Psoas muscle (tissue), 8 donors: ENCODE measurements around the gene NSF. TPM values are rescaled to one million over a fixed set of nuclear protein-coding genes. Genes with fewer than 3 reads are reported as not detected.

Source experiments
- ATAC-seq, 4 donors: fragments of 200-7000 bp; cut with Tn5 transposase; one replicate each; pipeline ENCODE4 v1.9.1; 2020; ENCODE audit warnings: moderate library complexity in 3 of 4, mild to moderate bottlenecking in 2 of 4
- DNase-seq, 2 donors: peaks; one replicate each; pipeline ENCODE4 v3.0.0-alpha.2; 2020
- H3K27ac ChIP-seq: fragments of 200-600 bp; one replicate; pipeline ENCODE4 v1.8.0; 2022
- H3K27me3 ChIP-seq, 3 donors: fragments of 200-600 bp in 1 of 3; one replicate each; pipeline versions ENCODE4 v1.6.1 to v1.8.0; 2013 to 2022; ENCODE audit warnings: low read length in 2 of 3, mild to moderate bottlenecking in 2 of 3, moderate library complexity in 1 of 3; ENCODE audit not compliant: insufficient read depth in 3 of 3
- H3K36me3 ChIP-seq, 2 donors: fragments of 200-600 bp in 1 of 2; one replicate each; pipeline versions ENCODE4 v1.6.1 to v1.8.0; 2013 to 2022; ENCODE audit warnings: low read depth in 1 of 2, mild to moderate bottlenecking in 1 of 2, moderate library complexity in 1 of 2; ENCODE audit not compliant: insufficient read depth in 1 of 2
- H3K4me1 ChIP-seq: fragments of 200-600 bp; one replicate; pipeline ENCODE4 v1.8.0; 2022
- H3K4me3 ChIP-seq: fragments of 200-600 bp; one replicate; pipeline ENCODE4 v1.8.0; 2022; ENCODE audit warnings: mild to moderate bottlenecking
- H3K9me3 ChIP-seq: fragments of 200-600 bp; one replicate; pipeline ENCODE4 v1.8.0; 2022
- WGBS, 3 donors: extraction: QIAGEN DNeasy Blood & Tissue Kit; methylation state at CpG; one replicate each; pipeline versions ENCODE4 v1.1.6 to v1.1.7; 2013; 5-methylcytosine and 5-hydroxymethylcytosine counted together
- intact Hi-C, 2 donors: fragments of 100-400 bp; cut with DNase I; formaldehyde crosslinking; loops; one replicate each; pipeline versions ENCODE4 v1.11.0 to v1.14.2; 2022
- polyA plus RNA-seq, 3 donors: library from polyadenylated mRNA; stranded (reverse); fragments of 200-250 nt; gene quantifications; one replicate each; pipeline ENCODE4 v1.2.3, GENCODE V29; 2013
- total RNA-seq, 4 donors: library from RNA; stranded (reverse); fragmentation: NEBNext Ultra II Directional in 2 of 4; extraction: Animal tissue kit (Norgen Biotek cat#: 25700) in 2 of 4; gene quantifications; one replicate each; pipeline versions ENCODE4 v1.2.1 to v1.2.4, GENCODE V29; 2021 to 2023
- TF ChIP-seq, protein P1 (sequence below): fragments of 200-600 bp; IDR thresholded peaks from one replicate; pipeline ENCODE4 v1.8.0; 2022; ENCODE audit warnings: antibody characterized with exemption
- donor health status: healthy with polysubstance abuse.
- donor health status: DM: no; HTN: no; CAD: no; lungs with moderate emphysema.
- donor health status: Bipolar disorder and iron deficiency.
- donor health status: healthy.
- donor health status: DM: yes; HTN: yes; CAD: no.
- donor health status: DM: no; HTN: no; CAD: no.
- donor health status: DM: no; HTN: no; CAD: no.
- donor health status: DM: yes; HTN: yes; CAD: no.

NSF gene
- total and polyA plus RNA-seq, 7 donors: 19.3 to 103 (median 40.2) TPM

DNA sequence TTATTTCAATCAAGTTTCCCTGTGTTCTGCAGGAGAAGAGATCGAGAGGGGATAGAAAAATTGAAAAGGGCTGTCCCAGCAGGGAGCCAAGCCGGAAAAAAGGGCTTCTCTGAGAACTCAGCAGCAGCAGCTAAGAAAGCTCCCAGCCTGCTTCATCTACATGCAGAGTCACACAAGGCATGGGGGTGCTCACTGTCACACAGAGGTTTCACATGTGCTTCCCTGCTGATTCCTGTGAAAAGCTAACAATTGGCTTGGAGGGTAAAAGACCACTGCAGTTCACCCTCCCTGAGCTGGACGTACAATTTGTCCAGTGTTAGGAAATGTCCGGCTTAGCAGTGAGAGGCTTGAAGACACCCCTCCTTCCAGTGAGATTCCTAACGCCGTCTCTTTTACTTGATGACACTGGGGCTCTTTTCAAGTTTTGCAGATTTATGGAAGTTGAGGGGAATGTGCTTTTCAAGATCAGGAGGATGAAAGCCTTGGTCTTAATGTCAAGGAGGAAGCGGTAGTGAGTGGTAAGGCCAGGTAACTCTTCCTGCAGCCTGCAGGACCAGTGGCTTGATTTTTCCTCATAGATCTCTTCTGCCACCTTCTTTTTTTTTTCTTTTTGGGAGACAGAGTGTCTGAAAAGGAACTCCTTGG is 142.4 kb downstream of the NSF start:
- TF ChIP-seq, protein P1, sequence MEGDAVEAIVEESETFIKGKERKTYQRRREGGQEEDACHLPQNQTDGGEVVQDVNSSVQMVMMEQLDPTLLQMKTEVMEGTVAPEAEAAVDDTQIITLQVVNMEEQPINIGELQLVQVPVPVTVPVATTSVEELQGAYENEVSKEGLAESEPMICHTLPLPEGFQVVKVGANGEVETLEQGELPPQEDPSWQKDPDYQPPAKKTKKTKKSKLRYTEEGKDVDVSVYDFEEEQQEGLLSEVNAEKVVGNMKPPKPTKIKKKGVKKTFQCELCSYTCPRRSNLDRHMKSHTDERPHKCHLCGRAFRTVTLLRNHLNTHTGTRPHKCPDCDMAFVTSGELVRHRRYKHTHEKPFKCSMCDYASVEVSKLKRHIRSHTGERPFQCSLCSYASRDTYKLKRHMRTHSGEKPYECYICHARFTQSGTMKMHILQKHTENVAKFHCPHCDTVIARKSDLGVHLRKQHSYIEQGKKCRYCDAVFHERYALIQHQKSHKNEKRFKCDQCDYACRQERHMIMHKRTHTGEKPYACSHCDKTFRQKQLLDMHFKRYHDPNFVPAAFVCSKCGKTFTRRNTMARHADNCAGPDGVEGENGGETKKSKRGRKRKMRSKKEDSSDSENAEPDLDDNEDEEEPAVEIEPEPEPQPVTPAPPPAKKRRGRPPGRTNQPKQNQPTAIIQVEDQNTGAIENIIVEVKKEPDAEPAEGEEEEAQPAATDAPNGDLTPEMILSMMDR: no peak
- Histone ChIP-seq H3K4me1 (no peaks in the 10 kb centered on the region), H3K36me3 (peaks cover 0 to 58% of the 10 kb centered on the region in 2 donors), H3K27me3 (no peaks in the 10 kb centered on the region), H3K4me3 (no peak overlapping the region), H3K27ac (no peak overlapping the region), H3K9me3 (no peaks in the 10 kb centered on the region)
- ATAC-seq: no peak
- WGBS, 3 donors: 63 to 77% (median 67%) methylated on average over 7 of the region's 7 CpGs
- DNase-seq: no peak
- intact Hi-C loops: no loop called here

DNA sequence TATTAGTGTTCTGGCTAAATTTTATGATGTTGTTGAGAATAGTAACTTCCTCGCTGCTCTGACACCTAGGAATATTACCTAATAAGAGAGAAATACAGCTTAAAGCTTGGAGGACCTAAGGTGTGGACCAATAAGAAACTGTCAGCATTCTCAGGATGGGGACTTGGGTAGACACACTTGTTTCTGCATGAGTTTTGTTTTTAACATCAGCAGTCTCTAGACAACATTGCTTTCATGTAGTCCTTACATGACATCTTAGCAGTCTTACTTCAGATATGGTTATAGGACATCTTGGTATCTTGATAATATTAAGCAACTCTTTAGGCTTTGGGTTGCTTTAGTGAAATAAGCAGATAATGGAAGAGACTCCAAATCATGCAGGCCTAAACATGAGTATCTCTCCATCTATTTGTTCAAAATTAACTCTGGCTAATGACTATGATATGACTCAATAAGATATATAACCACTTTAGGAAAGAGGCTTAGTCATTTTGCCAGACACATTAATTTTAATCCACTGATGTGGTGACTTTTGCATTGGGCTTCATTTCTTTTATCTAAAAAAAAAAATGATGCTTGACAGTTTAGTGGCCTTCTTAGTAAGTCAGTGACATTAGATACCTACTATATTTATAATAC is 143.5 kb downstream of the NSF start:
- H3K4me1 ChIP-seq: no peaks in the 10 kb centered on the region
- 93 to 97% (median 94%) methylated on average over 1 of the region's 1 CpG for WGBS, 3 donors
- no peaks in the 10 kb centered on the region for H3K27me3 ChIP-seq
- no peak overlapping the region for H3K27ac ChIP-seq
- peaks cover 0 to 48% of the 10 kb centered on the region in 2 donors for H3K36me3 ChIP-seq
- H3K4me3 ChIP-seq: no peak overlapping the region
- no peak for DNase-seq
- no peaks in the 10 kb centered on the region for H3K9me3 ChIP-seq
- ATAC-seq: no peak
- TF ChIP-seq, protein P1: no peak
- intact Hi-C loops: no loop called here

DNA sequence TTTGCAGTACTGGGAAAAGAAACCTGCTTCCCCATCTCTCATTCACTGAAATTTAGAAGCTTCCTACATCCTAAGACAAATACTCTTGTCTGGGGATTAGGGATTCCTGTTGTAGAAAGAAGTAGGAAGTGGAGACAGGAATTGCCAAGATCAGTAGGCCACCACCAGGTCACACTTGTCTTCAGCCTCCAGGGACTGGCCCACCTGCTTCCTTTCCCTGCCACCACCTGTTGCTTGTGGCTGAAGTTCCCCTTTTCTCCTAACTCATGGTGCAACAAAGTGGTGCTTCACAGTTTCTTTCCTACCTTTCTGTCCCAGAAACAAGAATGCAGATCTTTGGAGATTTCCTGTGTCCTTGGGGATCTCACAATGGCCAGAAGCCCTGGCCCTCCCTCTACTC is 145.6 kb downstream of the NSF start:
- no peaks in the 10 kb centered on the region for H3K4me1 ChIP-seq
- H3K27ac ChIP-seq: no peak overlapping the region
- no peak overlapping the region for H3K4me3 ChIP-seq
- peaks cover 0 to 35% of the 10 kb centered on the region in 2 donors for H3K36me3 ChIP-seq
- H3K27me3 ChIP-seq: no peaks in the 10 kb centered on the region
- DNase-seq (no peak), ATAC-seq (no peak)
- TF ChIP-seq, protein P1: no peak
- intact Hi-C loops: no loop called here
- H3K9me3 ChIP-seq: no peaks in the 10 kb centered on the region

DNA sequence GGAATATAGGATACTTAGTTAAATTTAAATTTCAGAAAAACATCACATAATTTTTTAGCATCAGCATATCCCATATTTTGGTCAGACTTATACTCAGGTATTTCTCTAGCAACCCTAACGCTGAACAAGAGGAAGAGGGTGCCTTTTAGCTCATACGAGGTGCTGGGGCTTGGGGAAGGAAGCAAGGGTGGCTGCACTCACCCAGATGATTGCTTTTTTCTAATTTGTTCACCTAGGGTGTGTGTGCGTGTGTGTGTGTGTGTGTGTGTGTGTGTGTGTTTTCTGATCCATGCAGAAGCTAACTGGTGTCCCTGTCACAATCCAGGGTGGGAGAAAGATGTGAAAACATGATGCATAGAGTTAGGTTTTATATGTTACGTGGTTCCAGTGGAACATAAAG is 146.9 kb downstream of the NSF start:
- ATAC-seq (no peak), DNase-seq (no peak)
- peaks cover 0 to 34% of the 10 kb centered on the region in 2 donors for H3K36me3 ChIP-seq
- TF ChIP-seq, protein P1: no peak
- no peaks in the 10 kb centered on the region for H3K4me1 ChIP-seq
- intact Hi-C loops: no loop called here
- H3K9me3 ChIP-seq: no peaks in the 10 kb centered on the region
- WGBS, 3 donors: 85 to 93% (median 91%) methylated on average over 4 of the region's 4 CpGs
- no peak overlapping the region for H3K27ac ChIP-seq
- H3K27me3 ChIP-seq: no peaks in the 10 kb centered on the region
- no peak overlapping the region for H3K4me3 ChIP-seq
